Lower leg skin (tissue), 3 donors: ENCODE data around the gene CDKN2C.
"Not testable (repeated sequence)": the region's sequence is repeated elsewhere in the genome, so short reads cannot be mapped to it uniquely, and the experiment has no call there.

Source experiments
- POLR2A ChIP-seq, 2 donors: fragments of 450-650 bp; IDR thresholded peaks; one replicate each; pipeline ENCODE4 v1.6.1; 2016 to 2017; ENCODE audit warnings: antibody characterized with exemption in 2 of 2, mild to moderate bottlenecking in 1 of 2, moderate library complexity in 1 of 2
- TF ChIP-seq, protein P1 (sequence below), 3 donors: fragments of 450-650 bp; IDR thresholded peaks; one replicate each; pipeline ENCODE4 v1.5.1; 2016; ENCODE audit warnings: antibody characterized with exemption in 3 of 3, mild to moderate bottlenecking in 3 of 3, moderate library complexity in 2 of 3

DNA sequence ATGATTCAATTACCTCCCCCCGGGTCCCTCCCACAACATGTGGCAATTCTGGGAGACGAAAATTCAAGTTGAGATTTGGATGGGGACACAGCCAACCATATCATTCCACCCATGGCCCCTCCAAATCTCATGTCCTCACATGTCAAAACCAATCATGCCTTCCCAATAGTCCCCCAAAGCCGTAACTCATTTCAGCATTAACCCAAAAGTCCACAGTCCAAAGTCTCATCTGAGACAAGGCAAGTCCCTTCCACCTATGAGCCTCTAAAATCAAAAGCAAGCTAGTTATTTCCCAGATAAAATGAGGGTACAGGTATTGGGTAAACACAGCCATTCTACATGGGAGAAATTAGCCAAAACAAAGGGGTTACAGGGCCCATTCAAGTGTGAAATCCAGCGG lies 38.0 kb upstream of the CDKN2C start:
- TF ChIP-seq POLR2A (IDR thresholded peaks at IDR 0.05) = not testable (repeated sequence)
- TF ChIP-seq, protein P1, sequence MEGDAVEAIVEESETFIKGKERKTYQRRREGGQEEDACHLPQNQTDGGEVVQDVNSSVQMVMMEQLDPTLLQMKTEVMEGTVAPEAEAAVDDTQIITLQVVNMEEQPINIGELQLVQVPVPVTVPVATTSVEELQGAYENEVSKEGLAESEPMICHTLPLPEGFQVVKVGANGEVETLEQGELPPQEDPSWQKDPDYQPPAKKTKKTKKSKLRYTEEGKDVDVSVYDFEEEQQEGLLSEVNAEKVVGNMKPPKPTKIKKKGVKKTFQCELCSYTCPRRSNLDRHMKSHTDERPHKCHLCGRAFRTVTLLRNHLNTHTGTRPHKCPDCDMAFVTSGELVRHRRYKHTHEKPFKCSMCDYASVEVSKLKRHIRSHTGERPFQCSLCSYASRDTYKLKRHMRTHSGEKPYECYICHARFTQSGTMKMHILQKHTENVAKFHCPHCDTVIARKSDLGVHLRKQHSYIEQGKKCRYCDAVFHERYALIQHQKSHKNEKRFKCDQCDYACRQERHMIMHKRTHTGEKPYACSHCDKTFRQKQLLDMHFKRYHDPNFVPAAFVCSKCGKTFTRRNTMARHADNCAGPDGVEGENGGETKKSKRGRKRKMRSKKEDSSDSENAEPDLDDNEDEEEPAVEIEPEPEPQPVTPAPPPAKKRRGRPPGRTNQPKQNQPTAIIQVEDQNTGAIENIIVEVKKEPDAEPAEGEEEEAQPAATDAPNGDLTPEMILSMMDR (IDR thresholded peaks at IDR 0.05) = not testable (repeated sequence)
